ENCODE measurements around the gene ALLC.

ALLC gene

DNA sequence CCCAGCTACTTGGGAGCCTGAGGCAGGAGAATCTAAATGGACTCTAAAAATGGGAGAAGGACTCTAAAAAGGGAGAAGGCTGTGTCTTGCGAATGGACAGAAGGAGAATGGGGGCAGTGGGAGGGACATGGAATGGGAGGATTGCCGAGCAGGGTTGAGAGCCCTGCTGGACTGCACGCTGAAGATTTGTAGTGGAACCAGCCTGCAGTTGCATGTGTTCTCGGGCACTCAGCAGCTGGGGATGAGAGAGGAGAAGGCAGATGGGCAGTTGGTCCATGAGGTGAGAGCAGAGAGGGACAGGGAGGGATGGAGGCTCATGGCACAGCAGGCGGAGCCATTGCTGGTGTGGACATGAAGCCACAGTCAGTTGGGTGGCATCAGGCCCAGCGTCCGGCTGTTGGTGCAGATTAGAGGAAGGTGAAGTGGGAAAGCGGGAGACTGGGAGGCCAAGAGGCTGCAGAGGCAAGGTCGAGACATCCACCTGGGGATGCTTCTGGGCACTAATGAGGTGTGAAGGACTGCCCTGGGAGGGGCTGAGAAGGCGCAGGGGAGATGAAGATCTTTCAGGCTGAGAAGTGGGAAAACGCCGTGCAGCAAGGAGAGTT, 86.1 kb downstream of the ALLC start:
- H3K4me3 ChIP-seq (ENCODE audit: low read depth, low read length), result no peak overlapping the region

DNA sequence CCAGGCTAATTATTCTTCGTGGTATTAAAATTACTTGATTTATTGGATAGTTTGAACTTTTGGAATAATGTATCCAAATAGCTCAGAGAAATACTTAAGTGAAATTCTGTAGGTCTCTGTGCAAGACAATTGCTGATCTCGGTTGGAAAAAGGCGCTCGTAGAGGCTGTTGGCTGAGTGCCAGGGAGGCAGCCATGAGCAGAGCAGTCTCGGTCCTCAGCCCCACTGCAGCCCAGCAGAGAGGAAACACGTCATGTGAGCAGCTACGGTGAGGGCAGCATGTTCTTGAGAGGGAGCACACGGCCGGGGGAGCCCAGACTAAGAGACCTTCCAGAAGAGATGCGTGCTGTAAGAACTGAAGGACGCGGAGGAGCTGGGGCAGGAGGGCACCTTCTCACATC, 87.9 kb downstream of the ALLC start:
- no peak overlapping the region for H3K4me3 ChIP-seq (ENCODE audit: low read depth, low read length)

DNA sequence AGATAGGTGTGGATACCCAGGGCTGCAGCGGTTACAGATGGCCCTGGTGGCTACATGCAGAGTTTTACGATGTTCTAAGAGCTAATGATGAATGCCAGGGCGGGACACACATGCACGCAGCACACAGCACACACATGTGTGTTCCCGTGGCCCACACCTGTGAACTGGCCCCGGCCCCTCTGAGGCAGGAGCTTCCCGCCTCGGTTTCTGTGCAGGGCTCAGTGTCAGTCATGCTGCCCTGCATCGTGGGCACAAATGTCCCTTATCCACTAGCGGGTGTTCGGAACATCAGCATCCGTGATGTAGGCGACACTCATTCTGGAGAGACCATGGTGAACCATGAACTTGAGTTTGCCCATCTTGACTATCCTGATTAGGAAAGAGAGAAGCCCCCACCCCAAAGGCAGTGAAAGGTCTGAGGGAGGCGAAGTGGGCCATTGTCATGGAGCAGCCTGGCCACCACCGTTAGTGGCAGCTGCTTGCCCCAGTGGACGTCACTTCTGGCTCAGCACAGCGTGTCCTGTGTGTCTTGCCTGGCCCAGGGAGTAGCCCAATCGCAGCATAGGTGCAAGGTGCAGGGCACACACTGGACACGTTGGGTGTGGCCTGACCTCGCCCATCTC, 89.1 kb downstream of the ALLC start:
- H3K4me3 ChIP-seq (ENCODE audit: low read depth, low read length), result no peak overlapping the region

DNA sequence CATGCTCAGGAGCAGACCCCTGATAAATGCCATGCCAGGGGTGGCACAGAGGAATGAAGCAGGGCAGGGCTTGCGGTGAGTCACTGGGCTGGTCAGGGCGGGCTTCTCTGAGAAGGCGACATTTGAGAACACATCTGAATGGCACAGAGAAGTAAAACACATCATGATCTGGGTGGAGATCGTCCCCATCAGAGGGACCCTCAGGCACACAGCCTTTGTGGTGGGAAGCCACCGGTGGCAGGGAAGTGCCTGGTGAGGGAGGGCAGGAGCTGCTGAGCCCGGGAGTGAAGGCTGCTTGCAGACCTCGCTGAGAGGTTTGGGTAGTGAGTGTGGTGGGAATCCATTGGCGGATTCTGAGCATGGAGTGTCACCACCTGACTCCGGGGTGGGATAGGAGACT, 89.8 kb downstream of the ALLC start:
- H3K4me3 ChIP-seq (ENCODE audit: low read depth, low read length), result no peak overlapping the region

DNA sequence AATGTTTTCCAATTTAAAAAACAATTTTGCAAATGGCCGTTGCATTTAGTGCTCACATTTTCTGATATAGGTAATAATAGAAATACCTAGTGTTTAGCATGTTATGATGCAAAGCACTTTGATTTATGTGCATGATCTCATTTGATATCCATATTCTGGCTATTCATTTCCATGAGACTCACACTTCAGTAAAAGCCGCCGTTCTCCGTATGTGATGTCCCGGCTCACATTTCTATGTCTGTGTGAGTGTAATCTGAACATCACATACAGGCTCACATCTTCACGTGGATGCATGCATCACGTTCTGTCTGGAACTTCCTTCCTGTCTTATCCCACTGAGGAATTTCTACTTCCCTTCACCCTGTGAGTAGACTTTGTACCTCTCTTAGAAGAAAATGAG, 91.2 kb downstream of the ALLC start:
- no peak overlapping the region for H3K4me3 ChIP-seq (ENCODE audit: low read depth, low read length)

DNA sequence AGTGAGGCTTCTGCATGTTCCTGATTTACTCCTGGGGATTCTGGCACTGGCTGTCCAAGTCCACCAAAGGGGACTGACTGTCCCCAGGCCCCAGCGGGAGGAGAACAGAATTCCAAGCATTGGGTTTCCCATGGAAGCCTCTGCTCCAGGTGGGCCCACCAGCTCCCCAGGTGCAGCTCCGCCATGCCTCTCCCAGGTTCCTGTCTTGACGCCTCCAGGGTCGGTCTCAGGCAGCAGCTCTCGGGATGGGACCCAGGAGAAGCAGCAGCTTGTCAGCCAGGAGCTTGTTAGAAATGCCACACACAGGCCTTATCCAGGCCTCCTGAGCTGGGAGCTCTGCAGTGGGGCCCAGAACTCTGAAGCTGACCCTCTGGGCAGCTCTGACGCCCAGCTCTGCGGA, 93.3 kb downstream of the ALLC start:
- H3K4me3 ChIP-seq (ENCODE audit: low read depth, low read length), result no peak overlapping the region

DNA sequence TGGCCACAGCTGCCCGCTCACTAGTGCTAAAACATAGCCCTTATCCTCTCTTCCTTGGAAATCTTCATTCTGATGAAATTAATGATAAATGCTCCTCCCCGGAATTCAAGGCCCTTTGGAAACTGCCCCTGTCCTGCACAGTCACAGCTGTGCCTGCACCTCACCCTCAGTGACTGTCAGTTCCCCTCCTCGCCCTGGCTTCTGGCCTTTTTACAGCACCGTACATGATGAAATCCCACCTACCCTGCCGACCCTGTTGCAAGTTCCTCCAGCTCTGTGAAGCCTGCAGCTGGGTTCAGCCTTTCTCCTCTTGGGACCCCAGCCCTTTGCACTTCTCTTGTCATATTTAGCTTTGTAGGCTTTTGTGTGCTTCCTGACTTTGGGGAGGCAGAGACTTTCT, 93.8 kb downstream of the ALLC start:
- no peak overlapping the region for H3K4me3 ChIP-seq (ENCODE audit: low read depth, low read length)

Measured in iPS-11a (cell line).